HG02973 (cell line): Measurements from ENCODE around the gene LGALS4.
"Not testable (repeated sequence)": the region's sequence is repeated elsewhere in the genome, so short reads cannot be mapped to it uniquely, and the experiment has no call there.

Experiments
- ATAC-seq: cut with Tn5 transposase; IDR thresholded peaks from one replicate; pipeline ENCODE4 v1.9.1; 2021; ENCODE audit warnings: moderate library complexity; ENCODE audit not compliant: unreplicated experiment

The LGALS4 gene

GRCh38 chr19:38773469-38774177, 39.1 kb downstream of the LGALS4 start, which contains the start of gene LGALS7:
Gene LGALS7 (minus strand): TSS chr19:38773517. CDS start chr19:38773492, 25 bp downstream.
- no peak for ATAC-seq

- ATAC-seq: not testable (repeated sequence)
Observed at GRCh38 chr19:38771569-38771968, 41.2 kb downstream of the LGALS4 start.

GRCh38 chr19:38770949-38771275, 41.8 kb downstream of the LGALS4 start:
- not testable (repeated sequence) for ATAC-seq

GRCh38 chr19:38770228-38770948, 42.4 kb downstream of the LGALS4 start:
- not testable (repeated sequence) for ATAC-seq

GRCh38 chr19:38769635-38770211, 43.0 kb downstream of the LGALS4 start:
- ATAC-seq: peak; percentile 64

- no peak for ATAC-seq
Observed at GRCh38 chr19:38766276-38767047, 46.3 kb downstream of the LGALS4 start.

- no peak for ATAC-seq
Observed at GRCh38 chr19:38765214-38765613, 47.5 kb downstream of the LGALS4 start.

- no peak for ATAC-seq
Observed at GRCh38 chr19:38763795-38764220, 48.9 kb downstream of the LGALS4 start.

- not testable (repeated sequence) for ATAC-seq
Observed at GRCh38 chr19:38761884-38762389, 50.8 kb downstream of the LGALS4 start.

- ATAC-seq: not testable (repeated sequence)
Observed at GRCh38 chr19:38760805-38761517, 51.8 kb downstream of the LGALS4 start.

GRCh38 chr19:38759590-38760003, 53.1 kb downstream of the LGALS4 start:
- ATAC-seq: no peak

GRCh38 chr19:38754196-38754595, 58.5 kb downstream of the LGALS4 start:
- not testable (repeated sequence) for ATAC-seq

- ATAC-seq: not testable (repeated sequence)
Observed at GRCh38 chr19:38753783-38754182, 59.0 kb downstream of the LGALS4 start.
